Kidney epithelial cell (primary cell): ENCODE data around the gene INPP5A. TPM values are rescaled to one million over a fixed set of nuclear protein-coding genes. Genes with fewer than 3 reads are reported as not detected.

Source experiments
- DNase-seq: peaks from one replicate; pipeline ENCODE4 v3.0.0-alpha.2; 2010; ENCODE audit warnings: low read depth
- H3K27me3 ChIP-seq: 2 replicates; pipeline ENCODE4 v1.6.0; 2011; ENCODE audit warnings: low read length; ENCODE audit not compliant: control insufficient read depth, insufficient read depth
- H3K36me3 ChIP-seq: 2 replicates; pipeline ENCODE4 v1.5.1; 2011; ENCODE audit warnings: low read length; ENCODE audit not compliant: control insufficient read depth, insufficient read depth
- H3K4me3 ChIP-seq: 2 replicates; pipeline ENCODE4 v1.5.1; 2011; ENCODE audit warnings: low read depth, mild to moderate bottlenecking, control low read depth, low read length
- CTCF ChIP-seq: IDR thresholded peaks from 2 replicates; pipeline ENCODE4 v1.5.1; 2011; ENCODE audit warnings: mild to moderate bottlenecking, moderate library complexity, low read length, control low read depth, inconsistent platforms; ENCODE audit not compliant: insufficient read depth, poor library complexity, severe bottlenecking
- total RNA-seq: library from RNA; depleted of rRNA; stranded (reverse); fragments of >200 nt; gene quantifications from 2 replicates; pipeline ENCODE4 v1.2.3, GENCODE V29; 2015

The INPP5A gene
- total RNA-seq, 1 donor from 2014 or later = 45.1 TPM

GRCh38 chr10:132585732-132586722, 48.4 kb downstream of the INPP5A start:
- Histone ChIP-seq H3K27me3 (no peaks in the 10 kb centered on the region), H3K36me3 (no peaks in the 10 kb centered on the region), H3K4me3 (no peak overlapping the region)
- TF ChIP-seq CTCF = no peak
- no peak for DNase-seq

GRCh38 chr10:132586739-132587138, 49.2 kb downstream of the INPP5A start:
- no peak for TF ChIP-seq CTCF
- H3K36me3 ChIP-seq = no peaks in the 10 kb centered on the region
- H3K27me3 ChIP-seq = no peaks in the 10 kb centered on the region
- DNase-seq = no peak
- no peak overlapping the region for H3K4me3 ChIP-seq

- TF ChIP-seq CTCF = no peak
- no peak for DNase-seq
- Histone ChIP-seq H3K4me3 (no peak overlapping the region), H3K27me3 (no peaks in the 10 kb centered on the region), H3K36me3 (no peaks in the 10 kb centered on the region)
Measured at GRCh38 chr10:132587175-132587574, 49.6 kb downstream of the INPP5A start.

- Histone ChIP-seq H3K36me3 (no peaks in the 10 kb centered on the region), H3K27me3 (no peaks in the 10 kb centered on the region), H3K4me3 (no peak overlapping the region)
- TF ChIP-seq CTCF = no peak
- DNase-seq = no peak
Measured at GRCh38 chr10:132588301-132589013, 50.9 kb downstream of the INPP5A start.

- TF ChIP-seq CTCF = no peak
- no peaks in the 10 kb centered on the region for H3K36me3 ChIP-seq
- no peaks in the 10 kb centered on the region for H3K27me3 ChIP-seq
- no peak overlapping the region for H3K4me3 ChIP-seq
- DNase-seq = no peak
Measured at GRCh38 chr10:132589015-132589414, 51.4 kb downstream of the INPP5A start.
